Vagina (tissue), 2 donors: ENCODE results near the gene TBC1D32. TPM values are rescaled to one million over a fixed set of nuclear protein-coding genes. Genes with fewer than 3 reads are reported as not detected.
"Not testable (repeated sequence)": the region's sequence is repeated elsewhere in the genome, so short reads cannot be mapped to it uniquely, and the experiment has no call there.

Source experiments
- DNase-seq, 2 donors: peaks; one replicate each; pipeline ENCODE4 v3.0.0-alpha.2; 2017; ENCODE audit errors: extremely low spot score in 2 of 2
- H3K27ac ChIP-seq: fragments of 200-600 bp; sonication (generic); one replicate; pipeline ENCODE4 v1.5.1; 2019
- H3K27me3 ChIP-seq: fragments of 200-600 bp; sonication (generic); one replicate; pipeline ENCODE4 v1.5.1; 2019
- H3K36me3 ChIP-seq, 2 donors: fragments of 200-600 bp; sonication (generic); one replicate each; pipeline ENCODE4 v1.5.1; 2017 to 2019
- H3K4me1 ChIP-seq: fragments of 200-600 bp; sonication (generic); one replicate; pipeline ENCODE4 v1.5.1; 2019
- H3K4me3 ChIP-seq, 2 donors: fragments of 200-600 bp; sonication (generic); 1 replicate in 1 of 2; 2 replicates in 1 of 2; pipeline ENCODE4 v1.5.1; 2016 to 2019
- H3K9me3 ChIP-seq: fragments of 200-600 bp; sonication (generic); one replicate; pipeline ENCODE4 v1.5.1; 2019
- POLR2A ChIP-seq, 2 donors: fragments of 450-650 bp; IDR thresholded peaks; one replicate each; pipeline ENCODE4 v1.6.1; 2017; ENCODE audit warnings: antibody characterized with exemption in 2 of 2, mild to moderate bottlenecking in 2 of 2, moderate library complexity in 2 of 2
- POLR2AphosphoS5 ChIP-seq, 2 donors: sonication (generic); formaldehyde crosslinking; IDR thresholded peaks; one replicate each; pipeline ENCODE4 v1.9.0; 2017; ENCODE audit warnings: antibody characterized with exemption in 2 of 2, mild to moderate bottlenecking in 2 of 2, low read depth in 1 of 2; ENCODE audit not compliant: insufficient read depth in 1 of 2
- intact Hi-C: fragments of 100-400 bp; cut with DNase I; formaldehyde crosslinking; loops from one replicate; pipeline ENCODE4 v1.15.1; 2023
- total RNA-seq: library from RNA; depleted of rRNA; stranded (reverse); fragments of >200 nt; gene quantifications from one replicate; pipeline ENCODE4 v1.2.3, GENCODE V29; 2016
- TF ChIP-seq, protein P1 (sequence below), 3 experiments: fragments of 450-650 bp in 2 of 3; fragments of 200-600 bp in 1 of 3; sonication (generic) in 1 of 3; IDR thresholded peaks; one replicate each; pipeline ENCODE4 v1.5.1; 2017 to 2019; ENCODE audit warnings: antibody characterized with exemption in 3 of 3, mild to moderate bottlenecking in 2 of 3, moderate library complexity in 2 of 3

Gene TBC1D32
- total RNA-seq, 1 donor from 2014 or later = 9.8 TPM

DNA sequence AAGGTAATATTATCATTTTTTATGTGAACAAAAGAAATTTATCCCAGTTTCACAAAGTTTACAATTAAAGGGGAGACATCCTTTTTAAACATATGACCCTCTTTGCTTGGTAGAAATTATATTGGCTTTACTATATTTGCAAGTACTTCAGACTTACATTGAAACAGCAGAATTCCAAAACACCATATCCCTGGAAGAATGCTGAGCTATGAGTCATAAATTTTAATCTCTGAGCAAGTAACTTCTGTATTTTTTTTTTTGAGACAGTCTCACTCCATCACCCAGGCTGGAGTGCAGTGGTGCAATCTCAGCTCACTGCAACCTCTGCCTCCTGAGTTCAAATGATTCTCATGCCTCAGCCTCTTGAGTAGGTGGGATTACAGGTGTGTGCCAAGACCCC, 240.4 kb downstream of the TBC1D32 start:
- Histone ChIP-seq H3K4me3 (no peak overlapping the region), H3K27me3 (no peaks in the 10 kb centered on the region), H3K4me1 (no peaks in the 10 kb centered on the region), H3K36me3 (no peaks in the 10 kb centered on the region), H3K27ac (no peak overlapping the region), H3K9me3 (no peaks in the 10 kb centered on the region)
- no peak for DNase-seq
- intact Hi-C loops = no loop called here
- no peak for TF ChIP-seq POLR2AphosphoS5 (IDR thresholded peaks at IDR 0.05; ENCODE audit: insufficient read depth in 1 of 2, low read depth in 1 of 2)
- TF ChIP-seq POLR2A (IDR thresholded peaks at IDR 0.05) = no peak
- TF ChIP-seq, protein P1, sequence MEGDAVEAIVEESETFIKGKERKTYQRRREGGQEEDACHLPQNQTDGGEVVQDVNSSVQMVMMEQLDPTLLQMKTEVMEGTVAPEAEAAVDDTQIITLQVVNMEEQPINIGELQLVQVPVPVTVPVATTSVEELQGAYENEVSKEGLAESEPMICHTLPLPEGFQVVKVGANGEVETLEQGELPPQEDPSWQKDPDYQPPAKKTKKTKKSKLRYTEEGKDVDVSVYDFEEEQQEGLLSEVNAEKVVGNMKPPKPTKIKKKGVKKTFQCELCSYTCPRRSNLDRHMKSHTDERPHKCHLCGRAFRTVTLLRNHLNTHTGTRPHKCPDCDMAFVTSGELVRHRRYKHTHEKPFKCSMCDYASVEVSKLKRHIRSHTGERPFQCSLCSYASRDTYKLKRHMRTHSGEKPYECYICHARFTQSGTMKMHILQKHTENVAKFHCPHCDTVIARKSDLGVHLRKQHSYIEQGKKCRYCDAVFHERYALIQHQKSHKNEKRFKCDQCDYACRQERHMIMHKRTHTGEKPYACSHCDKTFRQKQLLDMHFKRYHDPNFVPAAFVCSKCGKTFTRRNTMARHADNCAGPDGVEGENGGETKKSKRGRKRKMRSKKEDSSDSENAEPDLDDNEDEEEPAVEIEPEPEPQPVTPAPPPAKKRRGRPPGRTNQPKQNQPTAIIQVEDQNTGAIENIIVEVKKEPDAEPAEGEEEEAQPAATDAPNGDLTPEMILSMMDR (IDR thresholded peaks at IDR 0.05) = no peak

DNA sequence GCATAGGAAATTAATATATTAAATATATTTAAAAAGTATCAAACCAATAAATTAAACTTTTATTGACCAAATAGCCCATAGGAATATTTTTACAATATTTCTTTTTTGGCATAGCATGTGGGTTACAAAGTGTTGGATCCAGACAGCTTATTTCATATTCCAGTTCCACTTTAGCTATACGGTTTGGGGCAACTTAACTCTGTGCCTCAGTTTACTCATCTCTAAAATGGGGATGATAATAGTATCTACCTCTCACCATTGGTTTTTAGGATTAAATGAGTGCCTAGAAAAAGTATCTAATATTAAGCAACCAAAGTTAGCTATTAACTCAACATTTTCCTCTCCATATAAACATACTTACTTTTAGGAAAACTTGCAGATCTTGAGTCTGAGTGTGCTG, 243.8 kb downstream of the TBC1D32 start:
- Histone ChIP-seq H3K27me3 (no peaks in the 10 kb centered on the region), H3K9me3 (no peaks in the 10 kb centered on the region), H3K4me1 (no peaks in the 10 kb centered on the region), H3K4me3 (no peak overlapping the region), H3K27ac (no peak overlapping the region), H3K36me3 (no peaks in the 10 kb centered on the region)
- TF ChIP-seq, protein P1 (IDR thresholded peaks at IDR 0.05) = no peak
- TF ChIP-seq POLR2A (IDR thresholded peaks at IDR 0.05) = no peak
- TF ChIP-seq POLR2AphosphoS5 (IDR thresholded peaks at IDR 0.05; ENCODE audit: insufficient read depth in 1 of 2, low read depth in 1 of 2) = no peak
- intact Hi-C loops = no loop called here
- no peak for DNase-seq

DNA sequence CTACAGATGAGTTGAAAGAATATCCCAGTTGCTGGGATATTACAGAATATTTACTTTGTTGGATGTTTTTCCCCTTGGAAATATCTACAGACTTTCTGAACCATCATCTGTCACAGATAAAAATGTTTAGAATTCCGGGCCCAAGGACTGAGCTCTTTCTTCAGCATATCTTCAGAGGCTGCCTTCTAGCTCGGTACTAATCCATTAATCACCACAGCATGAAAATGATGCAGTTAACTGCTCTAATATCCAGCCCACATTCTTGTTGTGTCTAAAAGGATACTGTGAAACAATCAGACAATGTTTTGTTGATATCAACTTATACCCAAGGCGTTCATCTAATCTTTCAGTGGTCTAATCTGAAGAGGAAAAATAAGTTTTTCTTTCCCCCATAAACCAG, 247.4 kb downstream of the TBC1D32 start:
- Histone ChIP-seq H3K4me3 (no peak overlapping the region), H3K27ac (no peak overlapping the region), H3K4me1 (no peaks in the 10 kb centered on the region), H3K36me3 (no peaks in the 10 kb centered on the region), H3K9me3 (no peaks in the 10 kb centered on the region), H3K27me3 (no peaks in the 10 kb centered on the region)
- no peak for DNase-seq
- intact Hi-C loops = no loop called here
- TF ChIP-seq POLR2A (IDR thresholded peaks at IDR 0.05) (no peak), POLR2AphosphoS5 (IDR thresholded peaks at IDR 0.05; ENCODE audit: insufficient read depth in 1 of 2, low read depth in 1 of 2) (no peak)
- TF ChIP-seq, protein P1 (IDR thresholded peaks at IDR 0.05) = no peak

DNA sequence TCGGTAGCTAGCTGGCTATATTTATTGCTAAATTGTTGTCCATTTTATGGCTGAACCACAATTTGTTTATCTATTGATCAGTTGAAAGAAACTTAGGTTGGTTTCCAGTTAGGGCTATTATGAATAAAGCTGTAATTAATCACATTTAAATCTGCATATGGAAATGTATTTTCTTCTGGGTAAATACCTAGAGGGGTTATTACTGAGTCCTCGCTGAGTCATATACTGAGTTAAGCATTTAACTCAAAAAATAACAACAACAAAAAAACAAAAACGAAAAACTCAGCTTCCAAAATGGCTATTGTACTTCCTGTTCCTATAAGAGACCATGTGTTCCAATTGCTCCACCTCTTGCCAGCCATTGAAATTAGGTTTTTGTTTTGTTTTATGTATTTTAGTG, 258.2 kb downstream of the TBC1D32 start:
- no peaks in the 10 kb centered on the region for H3K36me3 ChIP-seq
- H3K4me3 ChIP-seq = no peak overlapping the region
- TF ChIP-seq, protein P1 (IDR thresholded peaks at IDR 0.05) = no peak
- no peak for TF ChIP-seq POLR2AphosphoS5 (IDR thresholded peaks at IDR 0.05; ENCODE audit: insufficient read depth in 1 of 2, low read depth in 1 of 2)
- TF ChIP-seq POLR2A (IDR thresholded peaks at IDR 0.05) = no peak
- DNase-seq = no peak
- no peaks in the 10 kb centered on the region for H3K27me3 ChIP-seq
- intact Hi-C loops = no loop called here
- H3K27ac ChIP-seq = no peak overlapping the region
- H3K4me1 ChIP-seq = no peaks in the 10 kb centered on the region
- no peaks in the 10 kb centered on the region for H3K9me3 ChIP-seq

DNA sequence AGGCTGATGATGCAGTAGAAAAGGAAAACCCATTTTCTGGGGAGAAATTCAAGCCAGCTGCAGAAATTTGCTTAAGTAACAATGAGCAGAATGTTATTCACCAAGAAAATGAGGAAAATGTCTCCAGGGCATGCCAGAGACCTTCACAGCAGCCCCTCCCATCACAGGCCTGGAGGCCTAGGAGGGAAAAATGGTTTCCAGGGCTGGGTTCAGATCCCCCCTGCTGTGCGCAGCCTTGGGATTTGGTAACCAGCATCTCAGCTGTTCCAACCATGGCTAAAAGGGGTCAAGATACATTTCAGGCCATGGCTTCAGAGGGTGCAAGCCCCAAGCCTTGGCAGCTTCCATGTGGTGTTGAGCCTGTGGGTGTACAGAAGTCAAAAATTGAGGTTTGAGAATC, 265.5 kb downstream of the TBC1D32 start:
- H3K9me3 ChIP-seq, H3K4me3 ChIP-seq, H3K36me3 ChIP-seq, DNase-seq, H3K27me3 ChIP-seq, intact Hi-C loops, H3K27ac ChIP-seq, H3K4me1 ChIP-seq: not testable (repeated sequence)

DNA sequence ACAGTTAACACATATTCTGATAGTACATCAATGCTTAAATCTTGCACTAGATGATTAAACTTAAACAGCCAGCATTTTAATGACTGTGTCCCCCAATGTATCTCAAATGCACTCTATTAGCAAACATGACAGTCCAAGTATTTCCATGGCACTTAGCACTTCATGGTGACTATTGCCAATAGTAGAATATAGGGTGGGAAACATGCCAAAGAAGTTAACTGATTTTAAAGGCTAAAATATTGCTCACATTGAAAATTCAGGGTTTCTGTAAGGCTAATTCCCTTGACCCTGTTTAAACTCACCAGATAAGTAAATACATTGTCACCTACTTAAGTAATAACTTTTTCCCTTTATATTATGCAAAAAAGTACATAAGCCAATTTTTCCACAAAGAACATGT, 266.9 kb downstream of the TBC1D32 start:
- no peak overlapping the region for H3K4me3 ChIP-seq
- intact Hi-C loops = no loop called here
- TF ChIP-seq POLR2A (IDR thresholded peaks at IDR 0.05) = no peak
- TF ChIP-seq, protein P1 (IDR thresholded peaks at IDR 0.05) = no peak
- no peaks in the 10 kb centered on the region for H3K4me1 ChIP-seq
- no peaks in the 10 kb centered on the region for H3K9me3 ChIP-seq
- H3K36me3 ChIP-seq = no peaks in the 10 kb centered on the region
- H3K27me3 ChIP-seq = no peaks in the 10 kb centered on the region
- DNase-seq = no peak
- no peak overlapping the region for H3K27ac ChIP-seq
